ENCODE results near the gene CARMIL1.

DNA sequence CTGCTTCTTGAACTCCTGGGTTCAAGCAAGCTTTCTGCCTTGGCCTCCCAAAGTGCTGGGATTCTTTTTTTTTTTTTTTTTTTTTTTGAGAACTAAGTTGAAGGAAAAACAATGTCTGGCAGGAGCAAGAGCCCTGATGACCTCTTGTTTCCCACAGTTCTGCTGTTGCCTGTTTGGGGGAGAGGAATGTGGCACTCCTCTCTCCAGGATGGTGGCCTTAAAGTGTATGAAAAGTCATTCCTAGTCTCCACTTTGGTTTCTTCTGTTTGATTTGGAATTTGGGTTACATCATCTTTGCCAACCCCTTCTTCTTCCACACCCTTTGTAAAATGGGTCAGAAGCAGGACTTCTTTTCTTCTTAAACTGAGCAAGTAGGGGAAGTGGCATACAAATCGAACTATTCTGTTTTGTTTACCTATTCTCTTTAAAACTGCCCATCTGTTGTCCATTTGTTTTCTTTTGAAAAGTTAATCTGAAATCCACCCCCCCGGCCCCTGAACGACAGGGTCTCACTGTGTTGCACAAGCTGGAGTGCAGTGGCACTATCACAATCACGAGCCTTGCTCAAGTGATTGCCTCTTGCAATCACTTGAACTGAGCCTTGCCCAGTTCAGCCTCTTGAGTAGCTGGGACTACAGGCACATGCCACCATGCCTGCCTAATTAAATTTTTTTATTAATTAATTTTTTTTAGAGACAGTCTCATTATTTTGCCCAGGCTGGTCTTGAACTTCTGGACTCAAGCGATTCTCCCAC lies 11.3 kb downstream of the CARMIL1 start:
- TF ChIP-seq FOXM1 (IDR thresholded peaks at IDR 0.05; ENCODE audit: borderline replicate concordance) (no peak), L3MBTL2 (conservative IDR thresholded peaks at IDR 0.05) (no peak), CTBP1 (IDR thresholded peaks at IDR 0.05; ENCODE audit: borderline replicate concordance) (no peak), BHLHE40 (IDR thresholded peaks at IDR 0.05; ENCODE audit: borderline replicate concordance) (no peak), FOXK2 (IDR thresholded peaks at IDR 0.05) (no peak), SP1 (IDR thresholded peaks at IDR 0.05) (no peak), ZNF384 (IDR thresholded peaks at IDR 0.05) (no peak)

Data from HEK293T (cell line).